Measurements from ENCODE around the gene LIME1.

LIME1 gene

DNA sequence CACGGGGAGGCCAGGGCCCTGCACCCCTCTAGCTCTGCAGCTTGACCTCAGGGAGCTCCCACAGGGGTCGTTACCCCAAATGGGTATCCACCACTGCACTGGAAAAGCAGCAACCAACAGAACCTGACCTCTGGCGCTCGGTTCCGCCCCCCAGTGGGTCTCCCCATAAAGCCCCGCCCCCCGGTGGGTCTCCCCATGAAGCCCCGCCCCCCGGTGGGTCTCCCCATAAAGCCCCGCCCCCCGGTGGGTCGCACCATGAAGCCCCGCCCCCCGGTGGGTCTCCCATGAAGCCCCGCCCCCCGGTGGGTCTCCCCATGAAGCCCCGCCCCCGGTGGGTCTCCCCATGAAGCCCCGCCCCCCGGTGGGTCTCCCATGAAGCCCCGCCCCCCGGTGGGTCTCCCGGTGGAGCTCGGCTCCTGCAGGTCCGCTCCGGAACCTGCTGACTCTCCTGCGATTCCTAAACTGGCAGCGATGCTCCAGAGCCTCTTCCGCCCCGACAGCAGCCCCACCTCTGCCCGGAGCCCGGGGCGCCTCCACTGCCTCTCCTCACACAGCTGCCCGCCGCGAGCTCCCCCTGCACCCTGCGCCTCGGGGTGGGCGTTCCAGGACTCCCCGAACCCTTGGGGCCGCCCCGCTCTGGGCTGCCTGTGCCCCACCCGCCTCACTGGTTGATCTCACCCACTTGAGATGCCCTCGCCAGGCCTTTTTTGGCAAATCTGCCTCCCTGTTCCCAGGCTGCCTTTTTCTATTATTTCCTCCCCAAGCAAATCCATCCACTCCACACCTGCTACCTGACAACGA, 15.2 kb downstream of the LIME1 start:
- FAIRE-seq: no peak

DNA sequence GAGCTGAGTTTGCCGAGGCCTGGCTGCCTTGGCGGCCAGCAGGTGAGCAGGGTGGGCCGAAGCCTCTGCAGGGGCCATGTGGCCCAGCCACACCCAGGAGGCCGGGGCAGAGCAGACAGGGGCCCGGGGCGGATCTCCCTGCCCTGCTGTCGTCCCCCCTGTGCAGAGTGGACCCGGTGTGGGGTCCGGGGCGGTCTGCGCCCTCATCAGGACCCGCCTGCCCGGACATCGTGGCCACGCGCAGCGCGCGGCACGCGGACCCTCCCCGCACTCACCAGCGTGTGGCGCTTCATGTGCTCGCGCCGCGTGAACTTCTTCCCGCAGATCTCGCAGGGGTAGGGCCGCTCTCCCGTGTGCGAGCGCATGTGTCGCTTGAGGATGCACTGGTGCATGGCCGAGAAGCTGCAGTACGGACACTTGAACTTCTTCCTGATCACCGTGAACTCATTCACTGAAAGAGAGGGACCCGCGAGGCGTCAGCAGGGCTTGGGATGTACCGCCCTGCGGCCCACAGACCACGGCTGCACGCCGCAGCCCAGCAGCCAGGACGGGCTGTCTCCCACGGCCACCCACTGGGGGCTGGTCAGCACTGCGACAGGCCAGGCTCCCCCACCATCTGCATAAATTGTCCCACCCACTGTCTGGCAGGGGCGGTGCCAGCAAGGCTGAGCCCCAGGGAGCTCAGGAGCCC, 16.1 kb downstream of the LIME1 start:
- FAIRE-seq: no peak

DNA sequence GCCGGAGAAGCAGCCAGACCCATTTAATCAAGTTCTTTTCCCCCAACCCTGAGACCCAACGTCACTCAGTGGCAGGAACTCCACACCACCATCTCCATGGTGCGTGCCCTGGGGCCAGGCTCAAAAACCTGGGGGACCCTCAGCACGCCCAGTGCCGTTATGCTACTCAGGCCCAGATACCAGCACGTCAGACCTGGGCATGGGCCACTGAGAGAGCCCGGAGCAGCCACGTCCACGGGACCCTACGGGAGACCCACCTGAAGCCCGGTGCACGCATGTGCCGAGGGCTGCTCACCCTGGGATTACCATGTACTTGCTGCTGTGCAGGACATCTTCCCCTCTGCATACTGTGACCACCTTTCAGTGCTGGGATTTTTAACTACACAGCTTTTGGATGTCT, 16.9 kb downstream of the LIME1 start:
- FAIRE-seq: no peak

DNA sequence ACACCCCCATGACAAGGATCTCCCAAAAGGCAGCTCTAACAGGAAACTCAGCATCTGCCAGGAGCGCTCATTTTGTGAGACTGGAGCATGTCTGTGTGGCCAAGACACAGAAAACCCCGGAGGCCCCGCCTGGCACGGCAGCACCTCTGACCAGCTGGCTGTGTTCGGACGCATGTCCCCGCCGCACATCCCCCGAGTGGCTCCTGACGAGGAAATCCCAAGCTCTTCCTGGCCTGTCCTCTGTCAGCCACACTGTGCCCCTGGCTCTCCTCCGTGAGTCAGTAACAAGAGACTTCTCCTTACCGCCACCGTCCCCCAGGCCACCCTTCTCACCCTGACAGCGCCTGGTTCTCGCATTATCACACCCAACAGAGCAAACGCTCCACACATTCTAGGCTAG, 17.5 kb downstream of the LIME1 start:
- no peak for FAIRE-seq

DNA sequence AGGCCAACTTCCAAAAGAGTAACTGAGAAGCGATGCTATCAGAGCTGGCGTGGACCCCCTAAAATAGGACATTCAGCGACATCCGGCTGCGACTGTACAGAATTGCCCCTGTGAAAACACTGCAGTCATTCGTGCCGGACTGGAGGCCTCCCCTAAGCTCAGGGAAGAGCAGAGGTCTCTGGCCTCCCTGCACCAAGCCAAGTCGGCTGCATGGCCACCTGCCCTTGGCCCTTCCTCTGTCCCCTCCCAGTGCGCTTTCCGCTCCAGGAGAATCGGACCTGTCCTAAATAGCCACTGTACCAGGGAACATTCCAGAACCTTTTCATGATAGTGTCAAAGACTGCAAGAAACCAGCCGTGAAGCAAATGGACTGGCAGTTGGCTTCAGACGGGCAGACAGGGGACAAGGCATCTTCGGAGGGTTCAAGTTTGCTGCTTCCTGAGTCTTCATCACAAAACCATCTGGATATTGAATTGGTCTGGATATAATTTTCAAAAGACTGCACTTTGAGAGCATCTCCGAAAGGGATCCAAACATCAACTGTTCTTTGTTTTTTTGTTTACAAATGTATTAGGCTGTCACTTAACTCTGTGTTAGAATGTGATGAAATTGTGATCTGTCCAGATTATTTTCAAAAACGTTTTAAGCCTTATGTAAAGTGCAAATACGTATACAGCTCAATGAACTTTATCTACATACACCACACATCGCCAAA, 19.6 kb downstream of the LIME1 start:
- no peak for FAIRE-seq

DNA sequence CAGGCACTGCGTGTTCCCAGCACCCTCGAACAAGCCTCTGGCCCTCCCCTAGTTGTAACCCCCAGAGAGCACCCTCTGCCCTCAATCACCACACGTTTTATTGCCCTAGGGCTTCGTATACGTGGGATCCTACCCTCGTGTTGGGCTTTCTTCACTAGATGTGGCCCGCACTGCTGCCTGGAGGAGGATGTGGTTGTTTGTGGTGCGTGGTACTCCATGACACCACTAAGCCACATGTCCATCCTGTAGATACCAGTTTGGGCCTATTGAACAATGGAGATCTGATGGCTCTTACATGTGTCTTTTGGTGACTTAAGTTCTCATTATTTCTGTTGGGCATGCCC, 20.2 kb downstream of the LIME1 start:
- FAIRE-seq: no peak

DNA sequence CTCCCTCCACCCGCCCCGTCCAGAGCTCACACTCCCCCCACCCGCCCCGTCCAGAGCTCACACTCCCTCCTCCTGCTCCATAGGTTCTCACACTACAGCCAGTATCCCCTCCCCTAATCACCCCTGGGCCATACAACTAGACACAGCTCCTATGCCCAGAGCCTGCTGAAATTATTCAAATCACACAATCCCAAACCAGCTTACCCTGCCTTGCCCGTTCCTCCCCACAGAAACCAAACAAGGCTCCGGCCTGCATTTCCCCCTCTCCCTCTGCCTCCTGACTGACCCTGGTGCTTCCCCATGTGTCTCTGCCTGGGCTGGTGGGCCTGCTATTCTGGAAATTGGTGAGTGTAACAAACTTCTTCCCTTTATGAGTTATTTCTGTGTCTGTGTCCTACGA, 21.7 kb downstream of the LIME1 start:
- FAIRE-seq: no peak

DNA sequence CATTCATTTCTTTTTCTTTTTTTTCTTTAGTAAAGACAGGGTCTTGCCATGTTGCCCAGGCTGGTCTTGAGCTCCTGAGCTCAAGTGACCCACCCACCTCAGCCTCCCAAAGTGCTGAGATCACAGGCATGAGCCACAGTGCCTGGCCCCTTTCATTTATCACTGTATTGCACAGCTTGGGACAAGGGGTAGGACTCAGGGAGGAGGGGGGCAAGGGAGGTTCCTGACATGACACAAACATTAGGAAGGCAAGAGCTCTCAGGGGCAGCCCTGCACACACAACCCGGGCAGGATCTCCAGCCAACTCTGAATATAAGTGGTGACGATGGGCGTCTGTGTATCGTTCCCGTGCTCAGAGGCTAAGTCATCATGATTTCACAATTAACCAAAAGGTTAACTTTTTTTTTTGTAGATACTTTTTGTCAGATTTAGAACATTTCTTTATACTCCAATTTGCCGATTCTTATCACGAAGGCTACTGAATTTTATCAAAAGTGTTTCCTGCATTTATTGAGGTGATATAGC, 23.0 kb downstream of the LIME1 start:
- FAIRE-seq: no peak

DNA sequence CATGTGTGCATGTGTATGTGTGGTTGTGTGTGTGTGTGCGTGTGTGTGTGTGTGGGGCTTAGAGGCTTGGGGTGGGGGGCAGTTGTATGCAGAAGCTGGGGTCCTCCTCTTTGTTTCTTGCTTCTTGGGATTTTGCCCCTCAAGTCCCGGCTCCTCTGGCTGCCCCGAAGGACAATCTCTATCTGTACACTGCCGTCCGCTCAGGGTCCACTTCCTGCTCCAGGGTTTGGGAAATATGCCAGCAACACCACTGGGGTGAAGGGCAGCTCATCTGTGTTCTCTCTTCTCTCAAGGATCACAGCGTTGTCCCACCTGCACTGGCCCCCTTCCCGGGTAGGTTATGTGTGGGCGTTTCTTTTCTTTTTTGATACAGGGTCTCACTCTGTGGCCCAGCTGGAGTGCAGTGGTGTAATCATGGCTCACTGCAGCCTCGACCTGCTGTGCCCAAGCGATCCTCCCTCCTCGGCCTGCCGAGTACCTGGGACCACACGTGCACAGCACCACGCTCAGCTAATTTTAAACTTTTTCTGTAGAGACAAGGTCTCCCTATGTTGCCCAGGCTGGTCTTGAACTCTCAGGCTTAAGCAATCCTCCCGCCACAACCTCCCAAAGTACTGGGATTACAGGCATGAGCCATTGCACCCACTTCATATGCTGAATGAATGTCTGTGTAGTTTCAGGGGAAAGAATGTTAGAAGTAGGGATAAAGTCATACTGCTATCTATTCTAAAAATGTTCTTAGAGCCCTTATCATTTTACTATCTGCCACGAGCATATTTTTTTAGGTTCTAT, 28.8 kb downstream of the LIME1 start:
- no peak for FAIRE-seq

DNA sequence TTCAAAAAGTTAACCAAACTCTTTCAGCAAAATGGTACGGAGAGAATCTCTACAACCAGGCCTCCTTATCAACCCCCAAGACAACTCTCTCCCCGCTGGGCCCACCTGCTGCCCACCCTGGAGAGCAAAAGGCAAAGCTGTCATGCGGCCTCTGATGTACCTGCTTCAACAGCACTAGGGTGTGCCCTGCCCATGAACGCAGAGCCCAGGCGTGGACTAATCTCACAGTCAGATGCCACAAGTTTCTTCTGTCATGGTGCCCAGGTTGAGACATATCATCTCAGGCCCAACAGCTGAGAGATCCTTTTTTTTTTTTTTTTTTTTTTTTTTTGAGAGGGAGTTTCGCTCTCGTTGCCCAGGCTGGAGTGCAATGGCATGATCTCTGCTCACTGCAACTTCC, 29.4 kb downstream of the LIME1 start:
- no peak for FAIRE-seq

DNA sequence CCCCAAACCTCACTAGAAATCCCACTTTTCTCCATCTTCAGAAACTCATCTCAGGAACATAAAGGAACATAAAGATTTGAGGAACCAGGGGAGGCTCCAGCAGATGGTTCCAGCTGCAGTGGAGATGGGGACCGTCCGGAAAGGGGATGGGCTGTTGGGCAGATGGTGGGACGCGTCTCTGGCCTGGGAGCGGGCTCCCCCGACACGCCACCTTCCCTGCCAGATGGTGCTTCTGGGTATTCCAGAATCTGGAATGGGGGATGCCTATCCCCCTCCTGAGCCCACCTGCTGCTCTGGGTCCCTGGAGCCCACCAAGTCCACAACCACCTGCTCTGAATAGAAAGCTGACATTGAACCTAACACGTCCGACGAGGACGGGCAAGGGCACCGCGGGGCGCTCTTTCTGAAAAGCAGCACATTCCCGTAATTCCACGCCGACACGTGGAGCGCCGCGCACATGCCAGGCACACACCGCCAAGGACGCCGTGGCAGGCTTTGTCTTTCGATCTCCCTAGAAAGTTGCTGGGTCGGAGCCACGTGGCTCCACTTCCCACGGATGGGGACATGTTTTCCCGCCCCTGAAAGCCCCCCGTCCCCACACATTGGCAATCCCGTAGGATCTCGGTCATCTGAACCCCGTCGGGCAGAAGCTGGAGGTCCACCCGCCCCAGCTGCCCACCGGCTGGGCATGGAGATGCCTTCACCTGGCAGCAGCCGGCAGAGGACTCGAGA, 30.4 kb downstream of the LIME1 start:
- FAIRE-seq: no peak

DNA sequence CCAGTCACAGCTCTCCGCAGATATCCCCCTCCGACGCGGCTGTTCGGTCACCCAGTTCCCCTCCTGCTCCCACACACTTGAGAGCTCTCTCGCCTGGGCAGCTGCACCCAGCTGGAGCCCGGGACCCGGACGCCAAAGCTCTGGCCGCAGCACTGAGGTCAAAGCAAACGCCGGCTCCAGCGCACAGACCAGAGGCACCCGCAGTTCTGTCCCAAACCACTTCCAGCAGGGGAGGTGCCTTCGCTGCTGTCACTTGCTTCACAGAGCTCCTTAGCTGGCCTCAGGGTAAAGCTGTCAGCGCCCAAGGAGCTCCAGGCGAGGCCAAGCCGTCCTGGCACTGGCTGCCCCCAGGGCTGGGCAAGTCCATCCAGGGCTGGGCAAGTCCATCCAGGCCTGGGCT, 31.0 kb downstream of the LIME1 start:
- FAIRE-seq: no peak

DNA sequence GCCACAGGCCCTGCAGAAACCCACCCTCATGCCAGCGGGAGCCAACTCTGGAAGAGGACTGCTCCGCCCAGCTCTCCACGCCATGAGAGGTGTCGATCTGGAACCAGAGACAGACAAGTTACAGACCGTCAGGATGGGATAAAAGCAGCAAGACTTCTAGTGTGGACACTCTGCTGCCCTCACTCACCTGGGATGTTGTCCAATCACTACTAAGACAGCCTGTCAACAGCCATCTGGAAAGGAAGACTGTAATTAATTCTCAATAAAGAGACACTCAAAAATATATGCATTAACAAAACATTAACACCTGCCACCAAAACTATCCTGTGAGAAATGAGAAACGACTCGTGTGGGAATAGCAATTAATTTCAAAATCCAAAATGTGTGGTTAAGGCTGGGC, 31.4 kb downstream of the LIME1 start:
- no peak for FAIRE-seq

DNA sequence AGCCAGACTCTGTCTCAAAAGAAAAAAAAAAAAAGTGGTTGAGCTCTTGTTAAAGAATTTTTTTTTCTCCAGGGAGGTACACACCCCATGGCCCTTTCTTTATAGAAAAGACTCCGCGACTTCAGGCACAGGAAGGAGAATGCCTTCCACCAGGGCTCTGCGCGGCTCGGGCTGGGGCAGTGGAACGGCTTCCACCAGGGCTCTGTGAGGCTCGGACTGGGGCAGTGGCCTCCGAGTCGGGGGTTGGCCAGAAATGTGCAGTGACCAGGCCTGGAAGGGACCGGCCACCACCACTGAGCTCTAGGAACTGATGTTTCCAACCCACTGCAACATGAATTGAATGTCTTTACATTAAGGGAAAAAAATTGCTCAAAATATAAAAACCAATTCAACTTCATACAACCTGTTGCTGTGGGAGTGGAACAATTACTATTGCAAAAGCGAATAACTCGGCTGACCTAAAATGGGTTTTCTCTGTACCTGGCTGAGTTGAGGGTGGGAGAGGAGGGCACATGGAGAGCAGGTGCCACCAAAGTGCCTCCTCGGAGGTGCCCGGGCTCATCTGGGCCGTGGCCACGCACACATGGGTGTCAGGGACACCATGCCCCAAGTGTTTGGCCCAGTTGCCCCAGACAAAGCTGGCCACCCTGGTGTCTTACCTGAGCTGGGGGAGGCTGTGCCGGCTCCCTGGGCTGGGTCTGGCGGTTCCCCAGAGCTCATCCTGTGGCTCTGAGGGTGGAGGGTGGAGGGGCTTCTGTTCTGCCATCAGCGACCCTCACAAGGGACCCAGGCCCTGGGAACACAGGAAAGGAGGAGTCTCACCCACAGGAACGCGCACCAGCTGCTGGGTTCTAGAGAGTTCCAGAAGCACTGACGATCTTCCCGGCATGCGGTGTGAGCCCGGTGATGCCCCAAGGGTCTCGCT, 32.4 kb downstream of the LIME1 start:
- no peak for FAIRE-seq

DNA sequence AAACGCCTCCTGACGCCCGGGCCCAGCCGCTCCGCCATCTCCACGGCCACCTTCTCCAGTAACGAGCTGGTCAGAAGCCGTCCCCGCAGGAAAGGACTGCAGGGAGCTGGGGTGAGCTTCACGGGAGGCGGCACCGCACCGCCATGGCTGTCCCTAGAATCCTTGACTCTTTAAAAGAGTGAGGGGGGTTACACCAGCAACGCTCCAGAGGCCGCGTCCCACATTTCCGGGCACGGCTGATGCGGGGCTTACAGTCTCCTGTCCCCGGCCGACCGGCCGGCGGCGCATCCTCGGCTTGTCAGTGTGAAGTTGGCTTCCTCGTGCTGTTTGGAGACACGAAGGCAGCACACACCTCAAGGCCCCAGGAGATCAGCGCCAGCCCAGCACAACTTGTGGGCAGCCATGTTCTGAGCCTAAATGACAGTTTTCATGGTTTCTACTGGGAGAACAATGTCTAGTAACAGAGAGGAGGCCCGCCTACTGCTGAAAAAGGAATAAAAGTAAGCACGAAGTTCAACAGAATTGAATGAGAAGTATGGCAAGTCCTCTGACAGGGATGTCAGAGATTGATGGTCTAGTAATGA, 33.5 kb downstream of the LIME1 start:
- no peak for FAIRE-seq

DNA sequence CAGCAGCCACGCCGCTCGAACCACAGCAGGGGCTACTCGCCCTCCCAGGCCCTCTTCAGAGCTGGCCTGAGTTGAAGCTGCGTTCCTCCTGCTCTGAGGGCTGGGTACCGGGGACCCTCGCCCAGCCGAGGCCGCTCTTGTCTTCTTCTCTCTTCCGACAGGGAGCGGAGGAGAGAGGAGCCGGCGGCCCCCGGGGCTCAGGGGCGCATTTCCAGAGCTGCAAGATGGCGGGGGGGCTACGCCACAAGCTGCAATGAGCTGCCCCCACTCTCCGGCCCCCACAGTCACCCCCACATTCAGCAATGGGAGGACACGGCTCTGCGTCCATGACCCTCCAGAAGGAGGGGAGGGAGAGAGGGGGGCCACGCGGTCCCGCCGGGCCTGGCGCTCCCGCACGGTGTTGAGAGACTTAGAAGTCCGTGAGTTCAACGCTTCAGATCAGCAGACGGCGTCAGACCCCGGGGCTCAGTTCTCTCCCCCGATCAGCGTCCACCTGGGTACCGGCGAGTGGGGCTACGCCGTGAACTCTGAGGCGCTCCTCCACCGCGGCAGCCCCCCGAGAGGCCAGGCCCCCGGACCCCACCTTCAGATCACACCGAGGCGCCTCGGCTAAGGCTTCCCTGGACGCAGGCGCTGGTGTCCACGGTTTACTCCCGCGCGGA, 34.7 kb downstream of the LIME1 start:
- no peak for FAIRE-seq

DNA sequence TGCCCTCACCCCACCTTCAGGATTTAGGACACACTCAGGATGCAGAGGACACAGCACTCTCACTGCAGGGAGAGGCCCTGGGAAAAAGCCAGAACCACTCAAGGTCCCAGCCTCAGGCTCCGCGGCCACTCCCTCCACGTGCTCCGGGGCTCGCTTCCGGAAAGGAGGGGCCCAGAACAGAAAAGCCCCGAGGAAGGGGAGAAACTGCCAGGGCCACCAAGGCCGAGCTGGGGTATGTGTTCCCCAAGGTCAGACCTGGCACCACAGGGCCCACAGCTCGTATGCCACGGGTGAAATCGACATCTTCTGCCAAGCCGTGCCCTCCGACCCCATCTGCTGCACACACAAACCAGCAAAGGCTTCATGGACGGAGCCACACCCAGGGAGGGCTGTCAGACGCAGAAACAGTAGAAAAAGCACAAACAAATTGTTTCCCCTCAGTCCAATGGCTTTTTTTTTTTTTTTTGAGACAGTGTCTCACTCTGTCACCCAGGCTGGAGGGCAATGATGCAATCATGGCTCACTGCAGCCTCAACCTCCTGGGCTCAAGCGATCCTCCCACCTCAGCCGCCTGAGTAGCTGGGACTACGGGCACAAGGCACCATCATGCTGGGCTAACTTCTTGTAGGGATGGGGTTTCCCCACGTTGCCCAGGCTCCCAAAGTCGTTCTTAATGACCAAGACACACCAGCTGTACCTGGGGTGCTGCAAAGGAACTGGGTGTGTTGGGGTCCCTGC, 36.5 kb downstream of the LIME1 start:
- no peak for FAIRE-seq

DNA sequence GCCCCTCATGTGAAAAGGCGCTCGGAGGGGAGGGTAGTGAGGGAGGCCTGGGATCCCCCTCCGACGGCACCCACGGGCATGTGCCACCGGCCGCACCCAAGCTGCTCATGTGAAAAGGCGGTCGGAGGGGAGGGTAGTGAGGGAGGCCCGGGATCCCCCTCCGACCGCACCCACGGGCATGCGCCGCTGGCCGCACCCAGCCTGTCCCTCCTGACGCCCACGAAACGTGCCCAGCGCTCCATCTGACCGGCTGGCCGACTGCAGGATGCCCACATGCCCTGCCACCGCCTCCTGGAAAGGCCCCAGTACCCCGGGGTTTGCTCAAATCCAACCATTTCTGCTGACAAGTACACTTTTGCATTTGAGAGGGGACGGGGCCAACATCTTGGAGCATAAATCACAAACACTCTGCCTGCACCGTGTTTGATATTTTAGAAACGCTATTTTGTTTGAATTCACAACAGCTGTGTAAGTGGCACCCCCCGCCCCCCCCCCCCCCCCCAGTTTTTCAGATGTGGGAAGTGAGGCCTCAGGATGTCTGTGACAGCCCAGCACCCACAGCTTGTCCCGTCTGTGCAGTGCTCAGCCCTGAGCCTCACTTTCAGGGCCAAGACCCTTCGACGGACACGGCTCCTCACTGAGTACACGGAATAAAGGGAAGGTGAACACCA, 37.2 kb downstream of the LIME1 start:
- no peak for FAIRE-seq

DNA sequence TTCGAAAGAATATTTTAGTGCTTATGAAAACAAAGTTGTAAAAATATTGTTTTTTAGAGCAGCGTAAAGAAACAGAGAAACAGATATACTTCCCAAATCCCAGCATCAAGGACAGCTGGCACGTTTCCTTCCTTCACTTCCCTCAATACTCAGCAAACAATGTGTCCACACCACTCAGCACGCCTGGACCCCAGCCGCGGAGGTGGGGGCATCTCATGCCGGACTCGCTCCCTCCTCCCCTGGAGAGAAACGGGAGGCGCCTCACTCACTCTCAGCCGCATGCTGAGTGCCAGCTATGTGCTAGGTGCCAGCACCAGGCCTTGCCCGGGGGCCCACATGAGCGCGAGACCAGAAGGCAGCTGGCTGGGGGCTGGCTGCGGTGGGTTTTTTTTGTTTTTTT, 37.8 kb downstream of the LIME1 start:
- no peak for FAIRE-seq
